ENCODE results near the gene ADAMTSL4.

- TF ChIP-seq CTCF (IDR thresholded peaks at IDR 0.05) (no peak), POLR2A (IDR thresholded peaks at IDR 0.05) (no peak), EP300 (IDR thresholded peaks at IDR 0.05) (no peak)
Measured at GRCh38 chr1:150568594-150568966, 19.4 kb downstream of the ADAMTSL4 start.

Measured in tibial nerve (tissue), 4 donors.